Lower leg skin (tissue), 4 donors: ENCODE measurements around the gene HMHB1. TPM values are rescaled to one million over a fixed set of nuclear protein-coding genes. Genes with fewer than 3 reads are reported as not detected.

Experiments
- DNase-seq, 2 donors: peaks; one replicate each; pipeline ENCODE4 v3.0.0-alpha.2; 2019; ENCODE audit warnings: low spot score in 2 of 2
- H3K4me3 ChIP-seq: fragments of 200-600 bp; sonication (generic); 2 replicates; pipeline ENCODE4 v1.5.1; 2017; ENCODE audit warnings: mild to moderate bottlenecking, low read depth; ENCODE audit not compliant: poor library complexity, severe bottlenecking
- POLR2A ChIP-seq, 2 donors: fragments of 450-650 bp; IDR thresholded peaks; one replicate each; pipeline ENCODE4 v1.6.1; 2016 to 2017; ENCODE audit warnings: antibody characterized with exemption in 2 of 2, mild to moderate bottlenecking in 1 of 2, moderate library complexity in 1 of 2
- WGBS, 2 donors: methylation state at CpG; one replicate each; pipeline ENCODE4 v1.1.5; 2018; 5-methylcytosine and 5-hydroxymethylcytosine counted together
- intact Hi-C: fragments of 100-400 bp; cut with DNase I; formaldehyde crosslinking; loops from one replicate; pipeline ENCODE4 v1.15.0; 2023; ENCODE audit warnings: low total_unique reads
- total RNA-seq, 4 donors: library from RNA; depleted of rRNA; stranded (reverse); fragments of >200 nt; gene quantifications; one replicate each; pipeline ENCODE4 v1.1.0, GENCODE V29; 2016
- TF ChIP-seq, protein P1 (sequence below), 3 donors: fragments of 450-650 bp; IDR thresholded peaks; one replicate each; pipeline ENCODE4 v1.5.1; 2016; ENCODE audit warnings: antibody characterized with exemption in 3 of 3, mild to moderate bottlenecking in 3 of 3, moderate library complexity in 2 of 3

The HMHB1 gene
- total RNA-seq, 4 donors from 2014 or later: not detected

DNA sequence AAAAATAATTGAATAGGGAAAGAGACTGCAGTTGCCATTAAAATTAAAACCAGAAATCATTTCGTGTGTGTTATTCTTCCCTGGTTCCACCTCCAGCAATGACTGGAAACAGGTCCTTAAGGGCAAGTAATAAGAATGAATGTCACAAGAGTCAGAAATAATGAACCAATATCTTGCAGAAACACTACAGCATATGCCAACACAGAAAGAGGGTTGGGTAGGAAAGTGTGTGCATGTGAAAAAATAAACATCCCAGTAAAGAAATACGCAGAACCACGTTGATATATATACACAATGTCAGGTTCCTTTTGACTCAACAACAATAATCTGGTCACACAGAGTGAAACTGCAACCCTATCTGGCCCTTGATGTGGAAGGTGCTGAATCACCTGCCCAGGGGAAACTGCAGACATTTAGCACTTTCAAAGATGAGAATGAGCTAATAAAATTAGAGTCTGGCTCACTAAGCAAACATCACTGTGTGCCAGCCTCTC lies 15.0 kb downstream of the HMHB1 start:
- WGBS, 2 donors: 69 to 73% methylated on average over 3 of the region's 3 CpGs
- H3K4me3 ChIP-seq: no peak overlapping the region
- TF ChIP-seq POLR2A (IDR thresholded peaks at IDR 0.05): no peak
- TF ChIP-seq, protein P1, sequence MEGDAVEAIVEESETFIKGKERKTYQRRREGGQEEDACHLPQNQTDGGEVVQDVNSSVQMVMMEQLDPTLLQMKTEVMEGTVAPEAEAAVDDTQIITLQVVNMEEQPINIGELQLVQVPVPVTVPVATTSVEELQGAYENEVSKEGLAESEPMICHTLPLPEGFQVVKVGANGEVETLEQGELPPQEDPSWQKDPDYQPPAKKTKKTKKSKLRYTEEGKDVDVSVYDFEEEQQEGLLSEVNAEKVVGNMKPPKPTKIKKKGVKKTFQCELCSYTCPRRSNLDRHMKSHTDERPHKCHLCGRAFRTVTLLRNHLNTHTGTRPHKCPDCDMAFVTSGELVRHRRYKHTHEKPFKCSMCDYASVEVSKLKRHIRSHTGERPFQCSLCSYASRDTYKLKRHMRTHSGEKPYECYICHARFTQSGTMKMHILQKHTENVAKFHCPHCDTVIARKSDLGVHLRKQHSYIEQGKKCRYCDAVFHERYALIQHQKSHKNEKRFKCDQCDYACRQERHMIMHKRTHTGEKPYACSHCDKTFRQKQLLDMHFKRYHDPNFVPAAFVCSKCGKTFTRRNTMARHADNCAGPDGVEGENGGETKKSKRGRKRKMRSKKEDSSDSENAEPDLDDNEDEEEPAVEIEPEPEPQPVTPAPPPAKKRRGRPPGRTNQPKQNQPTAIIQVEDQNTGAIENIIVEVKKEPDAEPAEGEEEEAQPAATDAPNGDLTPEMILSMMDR (IDR thresholded peaks at IDR 0.05): no peak
- intact Hi-C loops: loop anchor here (5.0 to 10.0 kb wide), 3 partner anchors 412 to 902 kb away; no protein-coding TSS in a partner anchor
- DNase-seq: no peak

DNA sequence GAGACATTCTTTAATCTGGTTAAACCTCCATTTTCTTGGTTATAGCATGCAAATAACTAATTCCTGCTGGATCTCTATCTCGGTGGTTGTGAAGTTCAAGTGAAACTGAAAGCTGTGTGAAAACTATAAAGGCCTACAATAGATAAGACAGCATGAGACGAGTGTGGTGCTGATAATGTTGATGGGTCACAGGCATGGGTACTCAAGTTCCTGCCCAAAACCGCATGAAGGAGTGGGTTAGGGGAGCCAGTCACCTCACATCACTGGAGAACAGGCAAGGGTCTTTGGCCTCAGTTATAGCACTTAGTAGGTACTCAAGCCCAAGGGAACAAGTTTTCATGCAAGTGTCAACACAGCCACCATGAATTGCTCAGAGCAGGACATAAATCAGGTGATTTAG lies 16.7 kb downstream of the HMHB1 start:
- TF ChIP-seq POLR2A (IDR thresholded peaks at IDR 0.05): no peak
- TF ChIP-seq, protein P1 (IDR thresholded peaks at IDR 0.05): no peak
- DNase-seq: no peak
- WGBS, 2 donors: 78 to 81% methylated on average over 3 of the region's 3 CpGs
- intact Hi-C loops: loop anchor here (5.0 to 10.0 kb wide), 3 partner anchors 414 to 904 kb away; no protein-coding TSS in a partner anchor
- no peak overlapping the region for H3K4me3 ChIP-seq

DNA sequence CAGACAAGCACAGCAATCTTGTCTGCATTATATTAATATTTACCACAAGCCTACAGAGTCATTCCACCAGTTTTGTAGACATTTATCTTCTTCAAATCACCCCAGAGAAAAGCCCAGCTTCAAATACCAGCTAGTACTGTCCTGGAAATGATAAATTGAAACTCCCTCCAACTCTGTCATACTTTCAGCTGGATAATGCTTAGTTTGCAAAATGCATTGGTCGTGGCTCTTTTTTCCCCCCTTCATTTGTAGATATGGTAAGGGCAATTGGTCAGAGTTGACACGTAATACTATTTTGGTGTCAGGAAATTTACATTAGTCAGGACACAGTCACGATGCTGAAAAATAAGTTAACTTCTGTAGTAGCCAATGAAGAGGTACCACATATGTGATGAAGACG lies 21.2 kb downstream of the HMHB1 start:
- no peak for TF ChIP-seq POLR2A (IDR thresholded peaks at IDR 0.05)
- TF ChIP-seq, protein P1 (IDR thresholded peaks at IDR 0.05): no peak
- DNase-seq: no peak
- intact Hi-C loops: no loop called here
- no peak overlapping the region for H3K4me3 ChIP-seq
- WGBS, 2 donors: 92 to 94% methylated on average over 4 of the region's 4 CpGs

DNA sequence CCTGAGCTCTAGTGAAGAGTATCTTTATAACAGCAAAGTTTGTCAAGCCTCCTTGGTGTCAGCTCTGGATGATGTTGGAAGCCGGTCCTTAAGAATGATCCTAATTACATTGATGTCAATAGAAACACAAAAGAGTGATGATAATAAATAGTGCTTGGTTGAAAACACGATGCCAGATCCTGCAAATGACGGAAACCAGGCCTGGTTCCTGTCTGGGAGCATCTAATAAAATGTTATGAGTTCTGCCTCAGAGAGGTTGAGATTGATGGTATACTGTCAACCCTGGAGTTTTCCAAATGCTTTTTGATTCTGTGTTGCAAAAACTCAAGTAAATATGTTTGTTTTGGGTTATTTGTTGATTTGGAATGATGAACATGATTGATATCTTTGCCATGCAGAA lies 23.3 kb downstream of the HMHB1 start:
- no peak for DNase-seq
- H3K4me3 ChIP-seq: no peak overlapping the region
- 75 to 76% methylated on average over 3 of the region's 3 CpGs for WGBS, 2 donors
- TF ChIP-seq, protein P1 (IDR thresholded peaks at IDR 0.05): no peak
- no peak for TF ChIP-seq POLR2A (IDR thresholded peaks at IDR 0.05)
- intact Hi-C loops: no loop called here

DNA sequence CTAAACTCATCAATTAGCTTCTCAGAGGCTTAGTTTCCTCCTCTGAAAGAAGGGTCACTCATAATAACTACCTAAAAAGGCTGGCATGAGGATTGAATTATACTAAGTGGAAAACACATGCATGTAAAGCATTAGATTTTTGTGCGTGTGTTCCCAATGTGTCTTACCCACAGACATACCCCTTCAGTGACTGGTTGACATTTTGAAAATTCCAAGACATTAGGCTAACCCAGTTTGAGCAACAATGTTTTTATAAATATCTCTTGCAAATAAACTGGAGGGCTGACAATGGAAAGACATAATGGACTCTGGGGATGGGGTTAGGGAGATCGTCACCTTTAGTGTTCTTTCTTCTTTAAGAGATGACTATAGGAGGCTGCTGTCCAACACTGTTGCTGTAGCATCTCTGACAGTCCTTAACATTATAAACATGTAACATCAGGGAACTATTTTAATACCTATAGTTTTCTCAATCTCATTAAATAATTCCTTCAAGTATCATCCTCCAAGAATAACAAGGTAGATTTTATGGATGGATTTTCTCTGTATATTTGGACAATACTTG lies 24.3 kb downstream of the HMHB1 start:
- TF ChIP-seq, protein P1 (IDR thresholded peaks at IDR 0.05): no peak
- TF ChIP-seq POLR2A (IDR thresholded peaks at IDR 0.05): no peak
- no peak for DNase-seq
- intact Hi-C loops: no loop called here
- no peak overlapping the region for H3K4me3 ChIP-seq
- WGBS, 2 donors: 62 to 90% methylated on average over 2 of the region's 2 CpGs
